HepG2 (cell line): Measurements from ENCODE around the gene PIGV. TPM values are rescaled to one million over a fixed set of nuclear protein-coding genes. Genes with fewer than 3 reads are reported as not detected.

Experiments
- ARID2 ChIP-seq: sonication (generic); formaldehyde crosslinking; IDR thresholded peaks from 2 replicates; pipeline ENCODE4 v1.8.1; 2022; ENCODE audit warnings: mild to moderate bottlenecking, missing genetic modification reagents, borderline replicate concordance
- CERS6 ChIP-seq: sonication (generic); formaldehyde crosslinking; IDR thresholded peaks from 2 replicates; pipeline ENCODE4 v1.5.0; 2020; ENCODE audit warnings: missing genetic modification reagents
- CREM ChIP-seq, 2 experiments: sonication (generic) in 1 of 2; formaldehyde crosslinking in 1 of 2; IDR thresholded peaks; 2 replicates each; pipeline versions ENCODE4 v1.4.0 to v1.6.1; 2016 to 2020; ENCODE audit warnings: antibody characterized with exemption in 1 of 2, mild to moderate bottlenecking in 1 of 2, missing genetic modification reagents in 1 of 2
- ERF ChIP-seq: IDR thresholded peaks from 2 replicates; pipeline ENCODE4 v1.6.1; 2018; ENCODE audit warnings: missing biosample characterization, missing genetic modification reagents
- HNF1B ChIP-seq: sonication (generic); formaldehyde crosslinking; IDR thresholded peaks from 2 replicates; pipeline ENCODE4 v1.5.1; 2020; ENCODE audit warnings: mild to moderate bottlenecking, moderate library complexity, missing genetic modification reagents
- ISX ChIP-seq: sonication (generic); formaldehyde crosslinking; conservative IDR thresholded peaks from 2 replicates; pipeline ENCODE4 v1.5.0; 2020; ENCODE audit warnings: missing genetic modification reagents
- NAIF1 ChIP-seq: sonication (generic); formaldehyde crosslinking; IDR thresholded peaks from 2 replicates; pipeline ENCODE4 v1.5.0; 2020; ENCODE audit warnings: mild to moderate bottlenecking, missing genetic modification reagents, borderline replicate concordance
- NFKB2 ChIP-seq: sonication (generic); formaldehyde crosslinking; IDR thresholded peaks from 2 replicates; pipeline ENCODE4 v1.4.0; 2020; ENCODE audit warnings: missing genetic modification reagents, borderline replicate concordance
- PLSCR1 ChIP-seq: sonication (generic); formaldehyde crosslinking; IDR thresholded peaks from 2 replicates; pipeline ENCODE4 v1.5.0; 2020; ENCODE audit warnings: missing genetic modification reagents, mild to moderate bottlenecking, borderline replicate concordance
- SKIL ChIP-seq: sonication (generic); formaldehyde crosslinking; IDR thresholded peaks from 2 replicates; pipeline ENCODE4 v1.8.0; 2022; ENCODE audit warnings: missing genetic modification reagents, mild to moderate bottlenecking, moderate library complexity, borderline replicate concordance
- SNAPC2 ChIP-seq: sonication (generic); formaldehyde crosslinking; IDR thresholded peaks from 2 replicates; pipeline ENCODE4 v1.8.1; 2022; ENCODE audit warnings: mild to moderate bottlenecking, missing genetic modification reagents
- TAF1 ChIP-seq: sonication (generic); formaldehyde crosslinking; IDR thresholded peaks from 2 replicates; pipeline ENCODE4 v1.4.0; 2020; ENCODE audit warnings: missing genetic modification reagents
- THYN1 ChIP-seq: sonication (generic); formaldehyde crosslinking; IDR thresholded peaks from 2 replicates; pipeline ENCODE4 v1.8.1; 2023; ENCODE audit warnings: low read depth, mild to moderate bottlenecking, moderate library complexity, missing genetic modification reagents, borderline replicate concordance
- WIZ ChIP-seq: sonication (generic); formaldehyde crosslinking; IDR thresholded peaks from 2 replicates; pipeline ENCODE4 v1.5.1; 2020; ENCODE audit warnings: mild to moderate bottlenecking, missing genetic modification reagents
- ZNF225 ChIP-seq: sonication (generic); formaldehyde crosslinking; IDR thresholded peaks from 2 replicates; pipeline ENCODE4 v1.4.0; 2020; ENCODE audit warnings: mild to moderate bottlenecking, missing genetic modification reagents
- ZNF274 ChIP-seq: sonication (generic); formaldehyde crosslinking; IDR thresholded peaks from 2 replicates; pipeline ENCODE4 v1.5.1; 2020; ENCODE audit warnings: mild to moderate bottlenecking, missing genetic modification reagents
- ZNF326 ChIP-seq: sonication (generic); formaldehyde crosslinking; IDR thresholded peaks from 2 replicates; pipeline ENCODE4 v1.4.0; 2020; ENCODE audit warnings: missing genetic modification reagents, borderline replicate concordance
- ZNF512B ChIP-seq: sonication (generic); formaldehyde crosslinking; IDR thresholded peaks from 2 replicates; pipeline ENCODE4 v1.5.1; 2020; ENCODE audit warnings: missing genetic modification reagents, mild to moderate bottlenecking, borderline replicate concordance
- ZNF530 ChIP-seq: sonication (generic); formaldehyde crosslinking; IDR thresholded peaks from 2 replicates; pipeline ENCODE4 v1.5.0; 2020; ENCODE audit warnings: low read depth, mild to moderate bottlenecking, missing genetic modification reagents
- ZNF878 ChIP-seq: sonication (generic); formaldehyde crosslinking; IDR thresholded peaks from 2 replicates; pipeline ENCODE4 v1.8.1; 2023; ENCODE audit warnings: mild to moderate bottlenecking, missing genetic modification reagents, moderate library complexity
- polyA plus RNA-seq, 8 experiments: library from polyadenylated mRNA; depleted of rRNA in 3 of 8; stranded (reverse) in 7 of 8; unstranded in 1 of 8; fragments of >200 nt; fragmentation: Illumina TruSeq in 4 of 8; extraction: Trizol in 4 of 8; gene quantifications; 2 replicates each; pipeline versions ENCODE4 v1.2.1 to v1.2.3, GENCODE V29; 2011 to 2016; ENCODE audit warnings: low read depth in 4 of 8, missing spikeins in 1 of 8, mixed read lengths in 1 of 8; ENCODE audit not compliant: insufficient read depth in 1 of 8
- total RNA-seq, 5 experiments: library from RNA; depleted of rRNA; stranded (reverse); fragments of >200 nt; fragmentation: Illumina TruSeq; extraction: Trizol; gene quantifications; 2 replicates each; pipeline ENCODE4 v1.2.3, GENCODE V29; 2016; ENCODE audit warnings: low read depth in 1 of 5

The PIGV gene
- total and polyA plus RNA-seq, 2 of the 13 experiments (the other 11 are each of a cell fraction or from before 2014, with no cell fraction given), result 13.5 to 22.7 TPM

GRCh38 chr1:26784023-26784871, 3.5 kb upstream of the PIGV start (continued):
- TF ChIP-seq SKIL (peak; percentile 87), NFKB2 (CRISPR knock-in tag) (no peak), TAF1 (CRISPR knock-in tag) (no peak; the same call in 1 of the 2 replicates), SNAPC2 (CRISPR knock-in tag) (no peak), ZNF512B (CRISPR knock-in tag) (no peak), CERS6 (CRISPR knock-in tag) (no peak), ZNF530 (no peak), ZNF326 (CRISPR knock-in tag) (no peak), ERF (peak; percentile 67), ZNF225 (CRISPR knock-in tag) (no peak), WIZ (CRISPR knock-in tag) (no peak; the same call in 1 of the 2 replicates), NAIF1 (0 out of 2 replicates have a peak, but pooled peaks have one; percentile 56), THYN1 (no peak), ARID2 (CRISPR knock-in tag) (no peak), HNF1B (CRISPR knock-in tag) (peak; percentile 92), ZNF878 (CRISPR knock-in tag) (peak; percentile 73; the same call in 1 of the 2 replicates), ZNF274 (CRISPR knock-in tag) (no peak), CREM (IDR thresholded peaks at IDR 0.05) (peak; percentile 73; the same call in 1 of the 2 replicates), CREM (CRISPR knock-in tag; IDR thresholded peaks at IDR 0.05) (no peak), ISX (no peak), PLSCR1 (CRISPR knock-in tag) (no peak)
